Cardiac atrium fibroblast (primary cell): ENCODE data around the gene C9orf57. TPM values are rescaled to one million over a fixed set of nuclear protein-coding genes. Genes with fewer than 3 reads are reported as not detected.

Experiments used
- total RNA-seq: library from RNA; depleted of rRNA; stranded (reverse); fragments of >200 nt; gene quantifications from 2 replicates; pipeline ENCODE4 v1.2.3, GENCODE V29; 2015

The C9orf57 gene, protein sequence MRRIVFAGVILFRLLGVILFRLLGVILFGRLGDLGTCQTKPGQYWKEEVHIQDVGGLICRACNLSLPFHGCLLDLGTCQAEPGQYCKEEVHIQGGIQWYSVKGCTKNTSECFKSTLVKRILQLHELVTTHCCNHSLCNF
- total RNA-seq, result not detected in 2 replicates

DNA sequence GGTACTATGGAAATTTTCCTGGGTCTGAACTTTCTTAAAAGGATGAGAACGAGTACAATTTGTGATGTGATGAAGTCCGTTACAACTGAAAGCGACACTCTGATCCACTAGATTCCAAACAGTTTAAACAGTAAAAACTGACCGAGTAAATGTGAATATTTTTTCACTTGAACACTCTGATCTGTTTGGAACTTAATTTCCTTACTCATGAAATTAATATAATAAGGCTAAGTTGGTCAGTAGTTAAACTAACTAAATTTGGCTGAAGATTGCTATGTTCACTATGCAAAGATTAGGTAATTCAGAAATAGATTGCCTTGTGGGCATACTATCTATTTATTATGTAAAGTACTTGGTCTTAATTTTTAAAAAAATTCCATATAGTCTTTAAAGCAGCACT is at the start of gene C9orf57:
C9orf57 (minus strand) TSS at position 101 of the 400 bp plus-strand sequence. CDS start 1,282 bp downstream, outside the sequence.

Other genes with a start within 250 kb of the C9orf57 start
- 8.7 and 10.0 TPM in 2 replicates for gene ABHD17B, start 149.4 kb downstream of the C9orf57 start, total RNA-seq
- 6.9 and 15.6 TPM in 2 replicates for gene C9orf85, start 149.0 kb downstream of the C9orf57 start, total RNA-seq
- not detected in 2 replicates for gene GDA, start 88.8 kb upstream of the C9orf57 start, total RNA-seq